ENCODE results near the gene ZNF275. TPM values are rescaled to one million over a fixed set of nuclear protein-coding genes. Genes with fewer than 3 reads are reported as not detected.

The ZNF275 gene
- total and polyA plus RNA-seq, 2 of the 8 experiments (the other 6 are each of a cell fraction or from before 2014, with no cell fraction given), result 8.2 to 9.1 TPM

DNA sequence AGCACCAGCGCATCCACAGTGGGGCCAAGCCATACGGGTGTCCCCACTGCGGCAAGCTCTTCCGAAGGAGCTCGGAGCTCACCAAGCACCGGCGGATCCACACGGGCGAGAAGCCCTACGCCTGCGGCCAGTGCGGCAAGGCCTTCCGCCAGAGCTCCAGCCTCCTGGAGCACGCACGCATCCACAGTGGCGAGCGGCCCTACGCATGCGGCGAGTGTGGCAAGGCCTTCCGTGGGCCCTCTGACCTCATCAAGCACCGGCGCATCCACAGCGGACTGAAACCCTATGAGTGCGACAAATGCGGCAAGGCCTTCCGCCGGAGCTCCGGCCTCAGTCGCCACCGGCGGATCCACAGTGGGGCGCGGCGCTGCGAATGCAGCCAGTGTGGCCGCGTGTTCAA is 13.6 kb downstream of the ZNF275 start:
- H2BK5ac ChIP-seq (ENCODE audit: low read depth, low read length), result no peak overlapping the region
- no peak overlapping the region for H3K9ac ChIP-seq (replicated peaks in 1 of 4; ENCODE audit: extremely low read depth in 1 of 4, low read depth in 3 of 4, low read length in 3 of 4)
- H2BK120ac ChIP-seq (replicated peaks; ENCODE audit: low read depth, low read length), result no peak overlapping the region
- no peak overlapping the region for H2BK12ac ChIP-seq (ENCODE audit: low read depth, low read length)
- H3K4me2 ChIP-seq (ENCODE audit: insufficient read depth in 1 of 2, low read depth in 2 of 2, low read length in 2 of 2), result no peak overlapping the region
- CTCF ChIA-PET (ENCODE audit: partially characterized antibody), result interaction anchor here (0.8 kb wide), 1 partner anchor 9 kb away, joined by 3 read pairs; no protein-coding TSS in a partner anchor
- no peak overlapping the region for H3K4ac ChIP-seq (replicated peaks; ENCODE audit: insufficient read length, low read depth, low read length)
- no peak overlapping the region for H4K5ac ChIP-seq (ENCODE audit: insufficient read length, low read depth, low read length)
- H2AFZ ChIP-seq (ENCODE audit: low read length), result no peak overlapping the region
- H3K79me2 ChIP-seq (ENCODE audit: control insufficient read depth in 1 of 2, insufficient read depth in 2 of 2, low read length in 2 of 2), result no peaks in the 10 kb centered on the region; a peak in 1 of 4 replicates
- H3K23ac ChIP-seq (ENCODE audit: insufficient read length), result no peak overlapping the region
- peaks cover 0 to 19% (median 8%) of the 10 kb centered on the region in 4 experiments; a peak in 5 of 8 replicates for H3K36me3 ChIP-seq (ENCODE audit: control insufficient read depth in 2 of 4, insufficient read depth in 4 of 4, low read length in 3 of 4)
- H3K56ac ChIP-seq (replicated peaks; ENCODE audit: insufficient read length, low read depth, low read length), result no peak overlapping the region
- no peak overlapping the region for H2BK20ac ChIP-seq (ENCODE audit: low read length)
- H3K9me3 ChIP-seq (ENCODE audit: insufficient read depth in 2 of 2, low read depth in 1 of 2, low read length in 1 of 2), result no peaks in the 10 kb centered on the region
- no peaks in the 10 kb centered on the region for H3K79me1 ChIP-seq (ENCODE audit: low read depth, low read length)
- no peak overlapping the region for H2BK15ac ChIP-seq (ENCODE audit: low read length)
- no peak for FAIRE-seq
- H2AK5ac ChIP-seq (ENCODE audit: low read depth, low read length), result no peak overlapping the region
- no peaks in the 10 kb centered on the region for H4K20me1 ChIP-seq (replicated peaks in 1 of 2; ENCODE audit: control insufficient read depth in 1 of 2, insufficient read depth in 2 of 2, low read length in 2 of 2)
- no peaks in the 10 kb centered on the region for H3K27me3 ChIP-seq (replicated peaks in 1 of 4; ENCODE audit: control insufficient read depth in 3 of 4, extremely low read depth in 1 of 4, insufficient read depth in 3 of 4, low read length in 3 of 4)
- no peak overlapping the region for H3K18ac ChIP-seq (ENCODE audit: extremely low read depth, low read length)
- H3K27ac ChIP-seq (ENCODE audit: low read depth, low read length), result no peak overlapping the region
- POLR2A ChIA-PET (ENCODE audit: partially characterized antibody), result interaction anchor here (0.9 kb wide), 1 partner anchor 9 kb away, joined by 3 read pairs; no protein-coding TSS in a partner anchor
- WGBS, 2 experiments (ENCODE audit: extremely low coverage in 1 of 2, insufficient coverage in 1 of 2, insufficient read length in 1 of 2, insufficient replicate concordance in 2 of 2, low coverage in 1 of 2, low lambda C conversion rate in 2 of 2, missing lambda C conversion rate in 1 of 2), result 96% methylated on average over 5 of the region's 38 CpGs; no CpG with 5 or more reads in 1 of the 2 experiments
- no peak overlapping the region for H4K91ac ChIP-seq (replicated peaks; ENCODE audit: insufficient read length, low read length)
- no peaks in the 10 kb centered on the region for H3K23me2 ChIP-seq (ENCODE audit: low read depth, low read length)
- DNase-seq (ENCODE audit: low read depth in 1 of 2, low spot score in 2 of 2), result no peak
- H4K8ac ChIP-seq (ENCODE audit: extremely low read depth, insufficient read depth, low read length), result no peak overlapping the region
- no peaks in the 10 kb centered on the region for H3K4me1 ChIP-seq (replicated peaks in 1 of 4; ENCODE audit: control insufficient read depth in 3 of 4, insufficient read depth in 4 of 4, low read length in 3 of 4)
- no peak overlapping the region for H3K14ac ChIP-seq (ENCODE audit: insufficient read length)
- no peak overlapping the region for H3K4me3 ChIP-seq (ENCODE audit: extremely low read depth in 1 of 4, insufficient read depth in 2 of 4, low read depth in 3 of 4, low read length in 4 of 4)
- TF ChIP-seq, protein P1, sequence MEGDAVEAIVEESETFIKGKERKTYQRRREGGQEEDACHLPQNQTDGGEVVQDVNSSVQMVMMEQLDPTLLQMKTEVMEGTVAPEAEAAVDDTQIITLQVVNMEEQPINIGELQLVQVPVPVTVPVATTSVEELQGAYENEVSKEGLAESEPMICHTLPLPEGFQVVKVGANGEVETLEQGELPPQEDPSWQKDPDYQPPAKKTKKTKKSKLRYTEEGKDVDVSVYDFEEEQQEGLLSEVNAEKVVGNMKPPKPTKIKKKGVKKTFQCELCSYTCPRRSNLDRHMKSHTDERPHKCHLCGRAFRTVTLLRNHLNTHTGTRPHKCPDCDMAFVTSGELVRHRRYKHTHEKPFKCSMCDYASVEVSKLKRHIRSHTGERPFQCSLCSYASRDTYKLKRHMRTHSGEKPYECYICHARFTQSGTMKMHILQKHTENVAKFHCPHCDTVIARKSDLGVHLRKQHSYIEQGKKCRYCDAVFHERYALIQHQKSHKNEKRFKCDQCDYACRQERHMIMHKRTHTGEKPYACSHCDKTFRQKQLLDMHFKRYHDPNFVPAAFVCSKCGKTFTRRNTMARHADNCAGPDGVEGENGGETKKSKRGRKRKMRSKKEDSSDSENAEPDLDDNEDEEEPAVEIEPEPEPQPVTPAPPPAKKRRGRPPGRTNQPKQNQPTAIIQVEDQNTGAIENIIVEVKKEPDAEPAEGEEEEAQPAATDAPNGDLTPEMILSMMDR (IDR thresholded peaks at IDR 0.05; ENCODE audit: control extremely low read depth in 1 of 3, insufficient read depth in 1 of 3, low read depth in 1 of 3, low read length in 3 of 3), result no peak
- no peak for TF ChIP-seq CHD1 (IDR thresholded peaks at IDR 0.05; ENCODE audit: low read depth, low read length)
- TF ChIP-seq SRF (IDR thresholded peaks at IDR 0.05; ENCODE audit: low read depth, low read length), result no peak
- TF ChIP-seq CEBPB (IDR thresholded peaks at IDR 0.05; ENCODE audit: low read depth, low read length), result no peak
- no peak for TF ChIP-seq GTF2F1 (IDR thresholded peaks at IDR 0.05; ENCODE audit: borderline replicate concordance, low read depth, low read length)
- no peak for TF ChIP-seq TBP (IDR thresholded peaks at IDR 0.05; ENCODE audit: low read depth, low read length)
- TF ChIP-seq ASH2L (IDR thresholded peaks at IDR 0.05; ENCODE audit: low read length), result no peak
- no peak for TF ChIP-seq KDM5A (IDR thresholded peaks at IDR 0.05; ENCODE audit: low read length)
- TF ChIP-seq TEAD4 (IDR thresholded peaks at IDR 0.05; ENCODE audit: low read depth, low read length), result no peak
- TF ChIP-seq SIX5 (IDR thresholded peaks at IDR 0.05; ENCODE audit: low read depth, low read length), result no peak

Measured in H1 (cell line).